GM23248 (cell line): ENCODE results near the gene UBALD1. TPM values are rescaled to one million over a fixed set of nuclear protein-coding genes. Genes with fewer than 3 reads are reported as not detected.

Experiments
- DNase-seq: peaks from one replicate; pipeline ENCODE4 v3.0.0-alpha.2; 2015
- H2AFZ ChIP-seq: fragments of 200-600 bp; sonication (generic); 2 replicates; pipeline ENCODE4 v1.6.1; 2016; ENCODE audit warnings: antibody characterized with exemption
- H3F3A ChIP-seq: fragments of 200-600 bp; sonication (generic); 2 replicates; pipeline ENCODE4 v1.6.1; 2016; ENCODE audit warnings: mild to moderate bottlenecking, antibody characterized with exemption, mixed run types; ENCODE audit not compliant: insufficient read depth
- H3K27ac ChIP-seq: fragments of 200-600 bp; sonication (generic); 2 replicates; pipeline ENCODE4 v1.5.1; 2016; ENCODE audit warnings: mild to moderate bottlenecking
- H3K27me3 ChIP-seq: fragments of 200-600 bp; sonication (generic); replicated peaks from 2 replicates; pipeline ENCODE4 v1.6.1; 2016; ENCODE audit warnings: mild to moderate bottlenecking; ENCODE audit not compliant: insufficient read depth
- H3K36me3 ChIP-seq: fragments of 200-600 bp; sonication (generic); 2 replicates; pipeline ENCODE4 v1.6.1; 2016; ENCODE audit warnings: low read depth, mild to moderate bottlenecking
- H3K4me1 ChIP-seq: fragments of 200-600 bp; sonication (generic); 2 replicates; pipeline ENCODE4 v1.6.1; 2016; ENCODE audit warnings: mild to moderate bottlenecking; ENCODE audit not compliant: insufficient read depth
- H3K4me2 ChIP-seq: fragments of 200-600 bp; sonication (generic); one replicate; pipeline ENCODE4 v1.6.1; 2016; ENCODE audit warnings: mild to moderate bottlenecking; ENCODE audit not compliant: unreplicated experiment
- H3K4me3 ChIP-seq: fragments of 200-600 bp; sonication (generic); 2 replicates; pipeline ENCODE4 v1.5.1; 2016; ENCODE audit warnings: mild to moderate bottlenecking
- H3K79me2 ChIP-seq: fragments of 200-600 bp; sonication (generic); 2 replicates; pipeline ENCODE4 v1.6.1; 2016; ENCODE audit warnings: mild to moderate bottlenecking; ENCODE audit not compliant: insufficient read depth
- H3K9ac ChIP-seq: fragments of 200-600 bp; sonication (generic); 2 replicates; pipeline ENCODE4 v1.6.1; 2016; ENCODE audit warnings: mild to moderate bottlenecking
- H3K9me2 ChIP-seq: fragments of 200-600 bp; sonication (generic); 2 replicates; pipeline ENCODE4 v1.6.1; 2016; ENCODE audit warnings: mixed run types, mild to moderate bottlenecking, moderate library complexity; ENCODE audit not compliant: insufficient read depth
- H3K9me3 ChIP-seq: fragments of 200-600 bp; sonication (generic); one replicate; pipeline ENCODE4 v1.6.1; 2017; ENCODE audit warnings: low read depth
- H4K20me1 ChIP-seq: fragments of 200-600 bp; sonication (generic); 2 replicates; pipeline ENCODE4 v1.6.0; 2016; ENCODE audit not compliant: insufficient read depth
- EZH2 ChIP-seq: fragments of 200-600 bp; sonication (generic); IDR thresholded peaks from 2 replicates; pipeline ENCODE4 v1.6.1; 2018; ENCODE audit warnings: antibody characterized with exemption, mild to moderate bottlenecking; ENCODE audit not compliant: insufficient read depth, poor library complexity, severe bottlenecking
- EZH2phosphoT487 ChIP-seq: fragments of 200-600 bp; sonication (generic); IDR thresholded peaks from 2 replicates; pipeline ENCODE4 v1.6.1; 2018; ENCODE audit warnings: antibody characterized with exemption, moderate library complexity, mild to moderate bottlenecking, low read depth; ENCODE audit not compliant: insufficient read depth
- WGBS, 2 experiments: methylation state at CpG; one replicate each; pipeline ENCODE4 v1.1.6; 2015 to 2017; ENCODE audit warnings: low lambda C conversion rate in 2 of 2, low coverage in 1 of 2; ENCODE audit errors: missing lambda C conversion rate in 2 of 2; 5-methylcytosine and 5-hydroxymethylcytosine counted together
- in situ Hi-C: fragments of 300-500 bp; cut with MboI; formaldehyde crosslinking; loops from 2 replicates; pipeline ENCODE4 v1.15.0; 2020
- polyA plus RNA-seq: library from polyadenylated mRNA; unstranded; fragments of >200 nt; fragmentation: Nextera tagmentation; extraction: Ambion mirVana; gene quantifications from 2 replicates; pipeline ENCODE4 v1.2.1, GENCODE V29; 2016
- total RNA-seq: library from RNA; depleted of rRNA; stranded (reverse); fragments of >200 nt; shearing (Covaris generic); gene quantifications from 2 replicates; pipeline ENCODE4 v1.2.3, GENCODE V29; 2014

UBALD1 gene
- total and polyA plus RNA-seq, 2 experiments from 2014 or later, result 10.3 to 17.4 TPM

GRCh38 chr16:4634768-4635167 is 20.1 kb upstream of the UBALD1 start:
- Histone ChIP-seq H3K79me2 (peaks cover 100% of the 10 kb centered on the region), H3K27ac (no peak overlapping the region), H3K9ac (no peak overlapping the region), H3K4me2 (no peak overlapping the region), H4K20me1 (no peaks in the 10 kb centered on the region), H3F3A (no peaks in the 10 kb centered on the region), H3K4me3 (no peak overlapping the region), H3K36me3 (no peaks in the 10 kb centered on the region), H3K9me3 (no peaks in the 10 kb centered on the region), H3K4me1 (no peaks in the 10 kb centered on the region), H3K9me2 (no peaks in the 10 kb centered on the region), H2AFZ (no peak overlapping the region), H3K27me3 (no peaks in the 10 kb centered on the region)
- DNase-seq, result no peak
- WGBS, 2 experiments, result 93 to 94% methylated on average over 12 of the region's 12 CpGs
- in situ Hi-C loops, result no loop called here
- no peak for TF ChIP-seq EZH2phosphoT487
- TF ChIP-seq EZH2, result no peak

DNA sequence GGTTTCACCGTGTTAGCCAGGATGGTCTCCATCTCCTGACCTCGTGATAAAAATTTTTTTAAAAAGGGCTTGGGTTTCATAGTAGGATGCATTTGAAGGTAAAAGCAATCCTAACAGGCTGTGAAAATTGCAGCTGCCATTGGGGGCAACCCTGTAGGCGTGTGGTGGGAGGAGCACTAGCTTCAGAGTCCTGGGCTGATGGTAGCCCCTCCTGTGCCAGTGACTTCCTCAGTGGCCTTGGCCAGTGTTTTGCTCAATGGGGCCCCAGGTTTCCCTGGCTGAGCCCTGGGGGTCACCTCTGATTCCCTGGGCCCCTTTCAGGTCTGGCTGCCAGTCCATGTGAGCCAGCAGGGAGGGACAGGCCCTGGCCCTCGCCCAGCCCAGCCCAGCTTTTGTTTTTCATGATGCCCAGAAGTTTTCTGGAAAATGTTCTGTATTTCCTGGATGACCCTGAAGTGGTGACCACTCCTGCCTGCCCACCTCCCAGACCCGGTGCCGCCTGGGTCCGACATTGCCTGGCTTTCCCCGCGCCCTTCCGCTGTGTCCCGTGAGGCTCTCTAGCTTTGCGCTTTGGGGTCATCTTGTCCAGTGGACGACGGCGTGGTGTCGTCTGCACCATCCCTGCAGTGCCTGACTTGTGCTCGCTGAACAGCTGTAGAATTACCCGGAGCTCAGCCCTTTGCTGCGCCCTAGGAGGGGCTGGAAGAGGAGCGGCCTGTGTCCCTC is 19.4 kb upstream of the UBALD1 start:
- Histone ChIP-seq H4K20me1 (no peaks in the 10 kb centered on the region), H3F3A (no peaks in the 10 kb centered on the region)

GRCh38 chr16:4631444-4631843 is 16.8 kb upstream of the UBALD1 start:
- Histone ChIP-seq H3K9me3 (no peaks in the 10 kb centered on the region), H3K4me1 (no peaks in the 10 kb centered on the region), H3K9ac (no peak overlapping the region), H3F3A (no peaks in the 10 kb centered on the region), H3K36me3 (no peaks in the 10 kb centered on the region), H4K20me1 (no peaks in the 10 kb centered on the region), H3K4me3 (no peak overlapping the region), H2AFZ (no peak overlapping the region), H3K9me2 (no peaks in the 10 kb centered on the region), H3K27me3 (no peaks in the 10 kb centered on the region), H3K27ac (no peak overlapping the region), H3K4me2 (no peak overlapping the region), H3K79me2 (peaks cover 100% of the 10 kb centered on the region)
- DNase-seq, result no peak
- TF ChIP-seq EZH2phosphoT487, result no peak
- no peak for TF ChIP-seq EZH2
- in situ Hi-C loops, result no loop called here
- 86 to 94% methylated on average over 1 of the region's 1 CpG for WGBS, 2 experiments

More for the DNA sequence above, 19.4 kb upstream of the UBALD1 start:
- H3K27me3 ChIP-seq, result no peaks in the 10 kb centered on the region
- H3K4me1 ChIP-seq, result no peaks in the 10 kb centered on the region
- TF ChIP-seq EZH2phosphoT487 (no peak), EZH2 (no peak)
- H2AFZ ChIP-seq, result no peak overlapping the region
- no peak overlapping the region for H3K9ac ChIP-seq
- H3K27ac ChIP-seq, result no peak overlapping the region
- no peaks in the 10 kb centered on the region for H3K36me3 ChIP-seq
- in situ Hi-C loops, result no loop called here
- no peak for DNase-seq
- no peak overlapping the region for H3K4me2 ChIP-seq
- H3K79me2 ChIP-seq, result peaks cover 100% of the 10 kb centered on the region
- H3K9me3 ChIP-seq, result no peaks in the 10 kb centered on the region
- no peak overlapping the region for H3K4me3 ChIP-seq
- 94% methylated on average over 20 of the region's 20 CpGs for WGBS, 2 experiments
- H3K9me2 ChIP-seq, result no peaks in the 10 kb centered on the region

GRCh38 chr16:4628283-4628682 is 13.6 kb upstream of the UBALD1 start:
- no peaks in the 10 kb centered on the region for H3K36me3 ChIP-seq
- H3K79me2 ChIP-seq, result peaks cover 85% of the 10 kb centered on the region
- no peak overlapping the region for H3K9ac ChIP-seq
- no peak overlapping the region for H2AFZ ChIP-seq
- no peaks in the 10 kb centered on the region for H4K20me1 ChIP-seq
- no peaks in the 10 kb centered on the region for H3K4me1 ChIP-seq
- no peak overlapping the region for H3K4me2 ChIP-seq
- in situ Hi-C loops, result no loop called here
- no peak overlapping the region for H3K4me3 ChIP-seq
- DNase-seq, result no peak
- no peak overlapping the region for H3K27ac ChIP-seq
- no peaks in the 10 kb centered on the region for H3K9me2 ChIP-seq
- H3F3A ChIP-seq, result no peaks in the 10 kb centered on the region; the same call in 1 of the 2 replicates
- H3K27me3 ChIP-seq, result no peaks in the 10 kb centered on the region
- 91 to 94% methylated on average over 9 of the region's 9 CpGs for WGBS, 2 experiments
- no peaks in the 10 kb centered on the region for H3K9me3 ChIP-seq
- TF ChIP-seq EZH2 (no peak), EZH2phosphoT487 (no peak)
